HCT116 (cell line): ENCODE results near the gene YDJC. TPM values are rescaled to one million over a fixed set of nuclear protein-coding genes. Genes with fewer than 3 reads are reported as not detected.

Experiments
- ATAC-seq: fragments of 200-7000 bp; cut with Tn5 transposase; 2 replicates; pipeline ENCODE4 v1.9.1; 2020; ENCODE audit warnings: mild to moderate bottlenecking, moderate library complexity
- BruUV-seq: library from RNA; stranded (reverse); fragments of 400-500 nt; replicated peaks from 2 replicates; lab custom pipeline; 2021; lab: Mats Ljungman, UMichigan
- CTCF ChIA-PET: fragments of 300-600 bp; sonication (Branson Sonifier 250); formaldehyde crosslinking; loops from one replicate; lab custom pipeline; 2021; ENCODE audit warnings: antibody characterized with exemption; lab: Charles Lee
- POLR2A ChIA-PET: fragments of 300-600, 350-600 bp; sonication (Branson Sonifier 250); formaldehyde crosslinking; loops from one replicate; lab custom pipeline; 2021; ENCODE audit warnings: antibody characterized with exemption; lab: Charles Lee
- RAD21 ChIA-PET, 2 experiments: fragments of 300-600 bp; sonication (Branson Sonifier 250); formaldehyde crosslinking; loops; one replicate each; lab custom pipeline; 2023; ENCODE audit warnings: low total read pairs in 2 of 2; ENCODE audit not compliant: uncharacterized antibody in 2 of 2, unreplicated experiment in 2 of 2, low non-redundant PET in 1 of 2; lab: Charles Lee
- DNase-seq: peaks from one replicate; pipeline ENCODE4 v3.0.0-alpha.2; 2010; ENCODE audit warnings: low read depth, low spot score
- H2AFZ ChIP-seq: fragments of 200-600 bp; shearing (Covaris generic), sonication (generic); 2 replicates; pipeline ENCODE4 v1.6.1; 2017; ENCODE audit warnings: low read depth, mixed run types, mixed read lengths, antibody characterized with exemption, low read length; ENCODE audit not compliant: poor library complexity, severe bottlenecking
- H3K27ac ChIP-seq: 2 replicates; pipeline ENCODE4 v1.5.1; 2012; ENCODE audit warnings: low read depth, low read length
- H3K27me3 ChIP-seq: fragments of 200-600 bp; sonication (generic); 2 replicates; pipeline ENCODE4 v1.6.1; 2016; ENCODE audit warnings: mixed run types, low read length, mixed read lengths; ENCODE audit not compliant: insufficient read depth
- H3K36me3 ChIP-seq, 2 experiments: fragments of 200-500 bp in 1 of 2; fragments of 200-600 bp in 1 of 2; sonication (Bioruptor generic) in 1 of 2; sonication (generic) in 1 of 2; 2 replicates each; pipeline versions ENCODE4 v1.5.1 to v1.6.1; 2014 to 2016; ENCODE audit warnings: low read length in 2 of 2, inconsistent platforms in 1 of 2, mixed read lengths in 1 of 2, mixed run types in 1 of 2; ENCODE audit not compliant: insufficient read depth in 2 of 2, control insufficient read depth in 1 of 2
- H3K4me1 ChIP-seq, 2 experiments: fragments of 200-600 bp in 1 of 2; sonication (generic) in 1 of 2; 2 replicates each; pipeline versions ENCODE4 v1.5.1 to v1.6.1; 2012 to 2017; ENCODE audit warnings: low read length in 2 of 2, inconsistent platforms in 1 of 2, mild to moderate bottlenecking in 1 of 2, mixed read lengths in 1 of 2, mixed run types in 1 of 2, moderate library complexity in 1 of 2; ENCODE audit not compliant: insufficient read depth in 2 of 2, control insufficient read depth in 1 of 2
- H3K4me2 ChIP-seq: fragments of 200-600 bp; sonication (generic); 2 replicates; pipeline ENCODE4 v1.6.1; 2017; ENCODE audit warnings: mixed run types, low read length, mixed read lengths
- H3K4me3 ChIP-seq, 2 experiments: fragments of 200-600 bp in 1 of 2; sonication (generic) in 1 of 2; replicated peaks in 1 of 2; 2 replicates each; pipeline ENCODE4 v1.5.1; 2011 to 2016; ENCODE audit warnings: low read length in 2 of 2, control low read depth in 1 of 2, low read depth in 1 of 2, mild to moderate bottlenecking in 1 of 2, mixed read lengths in 1 of 2, mixed run types in 1 of 2
- H3K79me2 ChIP-seq: fragments of 200-600 bp; sonication (generic); 2 replicates; pipeline ENCODE4 v1.6.1; 2017; ENCODE audit warnings: mild to moderate bottlenecking, mixed run types, low read length, moderate library complexity, mixed read lengths; ENCODE audit not compliant: insufficient read depth
- H3K9ac ChIP-seq: fragments of 200-600 bp; sonication (generic); 2 replicates; pipeline ENCODE4 v1.6.1; 2016; ENCODE audit warnings: low read length, mixed read lengths
- H3K9me2 ChIP-seq: fragments of 200-600 bp; sonication (generic), shearing (Covaris generic); 2 replicates; pipeline ENCODE4 v1.6.1; 2017; ENCODE audit warnings: mixed run types, mild to moderate bottlenecking, moderate library complexity; ENCODE audit not compliant: insufficient read depth
- H3K9me3 ChIP-seq, 2 experiments: fragments of 200-500 bp in 1 of 2; fragments of 200-600 bp in 1 of 2; sonication (Bioruptor generic) in 1 of 2; sonication (generic) in 1 of 2; 2 replicates each; pipeline ENCODE4 v1.6.1; 2014 to 2017; ENCODE audit warnings: low read length in 2 of 2, mixed read lengths in 2 of 2, inconsistent platforms in 1 of 2, low read depth in 1 of 2, mild to moderate bottlenecking in 1 of 2, mixed run types in 1 of 2, moderate library complexity in 1 of 2; ENCODE audit not compliant: control insufficient read depth in 1 of 2, insufficient read depth in 1 of 2
- H4K20me1 ChIP-seq: fragments of 200-600 bp; sonication (generic), shearing (Covaris generic); 2 replicates; pipeline ENCODE4 v1.6.1; 2017; ENCODE audit warnings: mixed run types, mild to moderate bottlenecking, moderate library complexity; ENCODE audit not compliant: insufficient read depth
- CEBPB ChIP-seq: IDR thresholded peaks from 2 replicates; pipeline ENCODE4 v1.6.1; 2012; ENCODE audit warnings: low read depth
- POLR2A ChIP-seq: IDR thresholded peaks from 2 replicates; pipeline ENCODE4 v1.7.0; 2011; ENCODE audit warnings: borderline replicate concordance; ENCODE audit not compliant: insufficient read depth, insufficient read length; ENCODE audit errors: extremely low read depth
- RAD21 ChIP-seq: IDR thresholded peaks from 2 replicates; pipeline ENCODE4 v1.6.1; 2012; ENCODE audit warnings: low read depth, mild to moderate bottlenecking
- SRF ChIP-seq: IDR thresholded peaks from 2 replicates; pipeline ENCODE4 v1.6.1; 2012; ENCODE audit warnings: low read depth
- intact Hi-C: fragments of 100-400 bp; cut with micrococcal nuclease; formaldehyde crosslinking; loops from 2 replicates; pipeline ENCODE4 v1.10.0; 2022
- total RNA-seq: library from RNA; stranded (reverse); gene quantifications from one replicate; pipeline ENCODE4 v1.2.1, GENCODE V29; 2021; ENCODE audit not compliant: unreplicated experiment
- TF ChIP-seq, protein P1 (sequence below), 3 experiments: fragments of 200-600 bp in 1 of 3; sonication (generic) in 1 of 3; IDR thresholded peaks in 2 of 3; conservative IDR thresholded peaks in 1 of 3; 2 replicates each; pipeline ENCODE4 v1.5.1; 2012 to 2017; ENCODE audit warnings: low read depth in 2 of 3, low read length in 2 of 3, antibody characterized with exemption in 1 of 3, borderline replicate concordance in 1 of 3, control low read depth in 1 of 3, mild to moderate bottlenecking in 1 of 3, mixed read lengths in 1 of 3, mixed run types in 1 of 3, moderate library complexity in 1 of 3; ENCODE audit not compliant: insufficient read depth in 1 of 3

The YDJC gene
- total RNA-seq, 1 experiment from 2014 or later: 78.3 TPM

DNA sequence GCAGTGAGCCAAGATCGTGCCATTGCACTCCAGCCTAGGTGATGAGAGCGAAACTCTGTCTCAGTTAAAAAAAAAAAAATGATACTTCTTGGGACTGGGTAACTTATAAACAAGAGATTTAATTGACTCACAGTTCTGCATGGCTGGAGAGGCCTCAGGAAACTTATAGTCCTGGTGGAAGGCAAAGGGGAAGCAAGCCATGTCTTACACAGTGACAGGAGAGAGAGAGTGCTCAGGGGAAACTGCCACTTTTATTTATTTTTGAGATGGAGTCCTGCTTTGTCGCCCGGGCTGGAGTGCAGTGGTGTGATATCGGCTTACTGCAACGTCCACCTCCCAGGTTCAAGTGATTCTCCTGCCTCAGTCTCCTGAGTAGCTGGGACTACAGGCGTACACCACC, 20.5 kb upstream of the YDJC start:
- Histone ChIP-seq H3K79me2 (peaks cover 8% of the 10 kb centered on the region; the same call in 1 of the 2 replicates), H3K9me3 (no peaks in the 10 kb centered on the region), H3K4me2 (no peak overlapping the region), H3K4me1 (peaks cover 7 to 21% of the 10 kb centered on the region in 2 experiments), H3K4me3 (no peak overlapping the region), H3K27ac (no peak overlapping the region), H3K27me3 (no peaks in the 10 kb centered on the region), H3K36me3 (peaks cover 3 to 14% of the 10 kb centered on the region in 2 experiments; a peak in 3 of 4 replicates), H3K9ac (no peak overlapping the region), H4K20me1 (peaks cover 5% of the 10 kb centered on the region; the same call in 1 of the 2 replicates), H3K9me2 (no peaks in the 10 kb centered on the region), H2AFZ (no peak overlapping the region)
- ChIA-PET CTCF (no interaction called here), RAD21 (no interaction called here), POLR2A (no interaction called here)
- no TSS peak for BruUV-seq
- TF ChIP-seq POLR2A: no peak
- TF ChIP-seq CEBPB: no peak
- TF ChIP-seq SRF: no peak
- TF ChIP-seq, protein P1, sequence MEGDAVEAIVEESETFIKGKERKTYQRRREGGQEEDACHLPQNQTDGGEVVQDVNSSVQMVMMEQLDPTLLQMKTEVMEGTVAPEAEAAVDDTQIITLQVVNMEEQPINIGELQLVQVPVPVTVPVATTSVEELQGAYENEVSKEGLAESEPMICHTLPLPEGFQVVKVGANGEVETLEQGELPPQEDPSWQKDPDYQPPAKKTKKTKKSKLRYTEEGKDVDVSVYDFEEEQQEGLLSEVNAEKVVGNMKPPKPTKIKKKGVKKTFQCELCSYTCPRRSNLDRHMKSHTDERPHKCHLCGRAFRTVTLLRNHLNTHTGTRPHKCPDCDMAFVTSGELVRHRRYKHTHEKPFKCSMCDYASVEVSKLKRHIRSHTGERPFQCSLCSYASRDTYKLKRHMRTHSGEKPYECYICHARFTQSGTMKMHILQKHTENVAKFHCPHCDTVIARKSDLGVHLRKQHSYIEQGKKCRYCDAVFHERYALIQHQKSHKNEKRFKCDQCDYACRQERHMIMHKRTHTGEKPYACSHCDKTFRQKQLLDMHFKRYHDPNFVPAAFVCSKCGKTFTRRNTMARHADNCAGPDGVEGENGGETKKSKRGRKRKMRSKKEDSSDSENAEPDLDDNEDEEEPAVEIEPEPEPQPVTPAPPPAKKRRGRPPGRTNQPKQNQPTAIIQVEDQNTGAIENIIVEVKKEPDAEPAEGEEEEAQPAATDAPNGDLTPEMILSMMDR (IDR thresholded peaks at IDR 0.05 in 2 of 3, conservative IDR thresholded peaks at IDR 0.05 in 1 of 3; ENCODE audit: borderline replicate concordance in 1 of 3, insufficient read depth in 1 of 3, low read depth in 2 of 3, low read length in 2 of 3): no peak
- TF ChIP-seq RAD21: no peak
- intact Hi-C loops: loop anchor here (5.0 kb wide), 1 partner anchor 217 kb away; the partner anchor contains the start of gene MAPK1
- DNase-seq (no peak), ATAC-seq (no peak)
